A673 (cell line): ENCODE results near the gene UAP1L1.

Experiments
- CTCF ChIP-seq: fragments of 300-800, 200-600 bp; sonication (generic); conservative IDR thresholded peaks from 2 replicates; pipeline ENCODE4 v1.5.1; 2017; ENCODE audit warnings: low read depth, mild to moderate bottlenecking, antibody characterized with exemption, low read length, moderate library complexity, mixed read lengths
- EZH2 ChIP-seq: fragments of 200-600 bp; sonication (generic); IDR thresholded peaks from 2 replicates; pipeline ENCODE4 v1.6.1; 2017; ENCODE audit warnings: borderline replicate concordance, low read depth, mild to moderate bottlenecking, mixed read lengths, antibody characterized with exemption, low read length; ENCODE audit not compliant: poor library complexity, severe bottlenecking

DNA sequence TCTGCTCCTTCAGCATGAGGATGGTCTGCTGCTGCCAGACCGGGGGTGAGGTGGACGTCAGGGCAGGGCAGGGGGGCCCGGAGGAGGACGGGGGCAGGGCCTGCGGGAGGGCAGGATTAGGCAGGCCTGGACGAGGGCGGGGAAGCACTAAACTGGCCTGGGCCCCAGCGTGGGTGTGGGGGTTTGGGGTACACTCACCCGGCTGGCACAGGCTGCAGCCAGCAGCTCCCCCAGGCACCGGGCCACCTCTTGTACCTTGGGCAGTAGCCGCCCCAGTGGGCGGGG lies 12.5 kb upstream of the UAP1L1 start:
- TF ChIP-seq EZH2: no peak
- TF ChIP-seq CTCF: no peak
